Stimulated activated CD4-positive, alpha-beta T cell treated with anti-CD3 and anti-CD28 coated beads, Interleukin-4, amount 100 ng/mL, for 1 hour (primary cell): ENCODE results near the gene CMIP.
"Not testable (repeated sequence)": the region's sequence is repeated elsewhere in the genome, so short reads cannot be mapped to it uniquely, and the experiment has no call there.

Source experiments
- DNase-seq: peaks from one replicate; pipeline ENCODE4 v3.0.0-alpha.2; 2020

CMIP gene

GRCh38 chr16:81572386-81573144, 128.0 kb downstream of the CMIP start:
- DNase-seq: no peak

DNA sequence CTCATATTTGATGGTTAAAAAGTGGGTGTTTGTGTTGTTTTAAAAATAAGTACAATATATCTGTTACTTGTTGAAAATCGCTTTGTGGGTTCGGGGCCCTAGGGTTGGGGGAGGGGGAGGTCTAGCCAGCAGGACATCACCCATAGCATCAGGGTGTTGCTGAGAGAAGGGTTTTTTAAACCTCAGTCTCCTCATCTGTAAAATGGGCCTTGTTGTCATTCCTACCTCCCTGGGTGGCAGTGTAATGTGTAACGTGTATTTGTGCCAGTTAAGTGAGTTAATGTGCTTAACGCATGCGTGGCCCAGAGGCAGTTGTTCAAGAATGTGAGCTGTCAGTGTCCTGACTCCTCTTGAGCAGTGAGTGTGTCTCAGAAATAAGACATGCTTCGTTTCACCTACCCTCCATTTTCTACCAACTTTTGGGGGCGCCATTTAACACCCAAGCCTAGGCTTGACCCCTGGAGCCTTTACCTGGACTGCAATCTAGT, 129.0 kb downstream of the CMIP start:
- DNase-seq: no peak

DNA sequence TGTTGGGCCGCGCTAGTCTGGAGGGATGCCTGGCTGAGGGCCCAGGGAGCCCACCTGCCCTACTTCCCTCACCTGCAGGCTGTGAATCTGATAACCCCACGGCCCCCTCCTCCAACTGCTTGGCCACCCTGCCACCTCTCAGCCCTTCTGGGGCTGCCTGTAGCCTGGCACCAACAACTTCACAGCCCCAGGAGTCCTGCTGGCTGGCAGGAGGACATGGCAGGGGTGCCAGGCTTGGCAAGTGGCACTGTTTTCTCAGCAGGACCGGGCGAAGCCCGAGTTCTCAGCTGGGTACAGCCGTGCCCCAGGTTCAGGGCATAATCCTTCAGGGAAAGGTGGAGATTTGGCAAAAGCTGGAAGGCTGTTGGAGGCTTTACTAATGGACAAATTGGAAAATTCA, 129.6 kb downstream of the CMIP start:
- DNase-seq: no peak

DNA sequence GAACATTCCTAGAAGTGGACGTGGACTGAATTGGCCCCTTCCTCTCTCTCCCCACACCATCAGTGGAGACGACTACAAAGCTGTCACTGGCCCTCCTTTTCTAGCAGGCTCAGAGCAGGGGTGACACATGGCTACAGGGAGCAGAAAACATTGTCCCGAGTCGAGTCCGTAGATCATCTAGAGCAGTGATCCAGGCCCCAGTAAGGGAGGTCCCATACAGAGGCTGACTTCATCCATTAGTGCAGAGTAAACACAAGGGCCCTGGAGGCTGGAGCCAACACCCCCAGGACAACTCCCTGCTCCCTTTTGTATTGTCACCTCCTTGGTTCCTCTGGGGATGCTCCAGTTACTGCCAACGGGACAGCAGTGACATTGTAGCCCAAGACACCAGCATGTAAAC, 130.7 kb downstream of the CMIP start:
- DNase-seq: no peak

DNA sequence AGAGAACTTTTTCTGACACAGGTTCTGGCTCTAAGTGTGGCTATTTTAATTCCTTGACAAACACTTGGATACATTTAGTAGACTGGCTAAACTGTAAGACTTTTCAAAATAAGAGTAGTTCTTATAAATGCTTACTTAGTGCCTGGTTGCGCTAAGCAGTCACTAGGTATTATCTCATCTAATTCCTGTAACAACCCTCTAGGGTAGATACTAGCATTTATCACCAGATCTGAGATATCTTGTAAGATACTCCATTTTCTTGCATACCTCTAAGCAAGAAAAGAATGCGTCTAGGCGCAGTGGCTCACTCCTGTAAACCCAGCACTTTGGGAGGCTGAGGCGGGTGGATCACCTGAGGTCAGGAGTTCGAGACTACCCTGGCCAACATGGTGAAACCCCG, 131.2 kb downstream of the CMIP start:
- DNase-seq: no peak

GRCh38 chr16:81576696-81577095, 132.1 kb downstream of the CMIP start:
- DNase-seq: no peak

GRCh38 chr16:81577272-81577671, 132.7 kb downstream of the CMIP start:
- DNase-seq: not testable (repeated sequence)

GRCh38 chr16:81578076-81578475, 133.5 kb downstream of the CMIP start:
- no peak for DNase-seq

DNA sequence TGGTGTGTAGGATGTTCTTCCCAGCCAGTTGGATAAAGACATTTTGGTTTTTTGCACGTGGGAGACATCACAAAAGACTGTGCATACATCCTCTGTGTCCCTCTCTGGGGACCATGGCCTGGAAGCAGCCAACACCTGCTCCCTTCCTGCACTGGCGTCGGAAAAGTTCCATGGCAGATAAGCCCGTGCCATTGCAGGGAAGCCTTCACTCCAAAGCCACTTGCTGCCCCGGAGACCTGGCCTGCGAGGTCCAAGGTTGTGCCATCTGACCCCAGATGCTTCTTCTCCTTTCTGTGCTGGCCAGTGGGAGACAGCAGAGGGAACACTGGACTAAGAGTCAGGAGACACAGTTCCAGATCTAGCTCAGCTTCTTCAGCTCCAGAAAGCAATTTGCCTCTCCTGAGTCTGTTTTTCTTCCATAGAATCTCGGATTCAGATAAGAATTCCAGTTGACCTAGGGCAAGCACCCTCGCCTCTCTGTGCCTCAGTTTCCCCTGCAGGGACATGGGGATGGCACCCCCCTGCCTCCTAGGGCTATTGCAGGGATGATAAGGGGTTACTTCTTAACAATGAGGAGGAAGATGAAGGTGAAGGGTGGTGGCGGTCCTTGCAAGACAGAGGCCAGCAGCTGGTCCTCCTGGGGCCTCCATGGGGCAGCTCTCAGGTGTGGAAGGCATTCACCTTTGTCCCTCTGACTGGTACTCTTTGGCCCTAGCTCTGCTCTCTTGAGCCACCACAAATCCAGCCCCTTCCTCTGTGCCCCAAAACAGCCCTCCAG, 134.2 kb downstream of the CMIP start:
- no peak for DNase-seq

GRCh38 chr16:81581107-81581506, 136.5 kb downstream of the CMIP start:
- DNase-seq: no peak

GRCh38 chr16:81582655-81583441, 138.2 kb downstream of the CMIP start:
- DNase-seq: no peak

- DNase-seq: no peak
Measured at GRCh38 chr16:81583893-81584631, 139.5 kb downstream of the CMIP start.

- DNase-seq: no peak
Measured at GRCh38 chr16:81585785-81586184, 141.2 kb downstream of the CMIP start.

DNA sequence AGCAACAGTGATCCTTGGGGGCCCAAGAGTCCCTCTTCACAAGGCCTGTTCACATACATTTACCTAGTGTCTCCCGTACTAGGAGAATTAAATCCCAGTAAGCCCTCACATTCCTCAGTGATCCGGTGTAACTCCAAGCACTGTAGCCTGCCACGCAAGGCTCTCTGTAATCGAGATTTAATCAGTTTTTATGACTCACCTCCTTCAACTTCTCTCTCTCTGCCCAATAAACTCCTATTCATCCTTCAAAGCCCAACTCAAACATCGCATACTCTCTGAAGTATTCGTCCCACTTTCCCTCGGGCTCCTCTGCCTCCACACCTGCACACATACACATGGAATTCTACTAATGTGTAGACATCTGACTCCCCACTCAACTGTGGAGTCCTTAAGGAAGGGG, 141.8 kb downstream of the CMIP start:
- DNase-seq: no peak

GRCh38 chr16:81586977-81587625, 142.5 kb downstream of the CMIP start:
- DNase-seq: no peak

DNA sequence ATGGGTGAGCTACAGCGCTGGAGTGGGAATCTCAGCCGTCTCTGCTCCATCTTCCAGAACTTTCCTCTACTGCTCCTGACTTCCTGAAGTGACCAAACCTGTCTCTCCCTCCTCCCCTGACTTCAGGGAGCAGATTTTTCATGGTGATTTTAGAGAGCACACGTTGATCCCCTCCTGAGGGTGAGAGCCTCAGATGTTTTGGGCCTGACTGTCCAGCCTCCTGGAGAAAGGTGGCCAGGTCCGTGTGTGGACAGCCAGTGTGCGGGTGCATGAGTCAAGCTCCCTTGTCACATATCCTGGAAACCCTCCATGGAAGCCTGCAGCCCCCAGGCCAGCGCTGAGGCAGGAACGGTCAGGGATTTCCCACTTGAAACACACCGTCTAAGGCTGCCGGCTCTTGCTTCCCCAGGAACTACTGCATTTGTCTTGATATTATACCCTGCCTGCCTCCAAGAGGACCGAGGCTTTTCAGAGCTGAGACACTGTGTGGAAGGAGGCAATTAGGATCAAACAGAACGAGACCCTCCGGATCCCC, 143.1 kb downstream of the CMIP start:
- no peak for DNase-seq

- DNase-seq: no peak
Measured at GRCh38 chr16:81588326-81589081, 143.9 kb downstream of the CMIP start.

DNA sequence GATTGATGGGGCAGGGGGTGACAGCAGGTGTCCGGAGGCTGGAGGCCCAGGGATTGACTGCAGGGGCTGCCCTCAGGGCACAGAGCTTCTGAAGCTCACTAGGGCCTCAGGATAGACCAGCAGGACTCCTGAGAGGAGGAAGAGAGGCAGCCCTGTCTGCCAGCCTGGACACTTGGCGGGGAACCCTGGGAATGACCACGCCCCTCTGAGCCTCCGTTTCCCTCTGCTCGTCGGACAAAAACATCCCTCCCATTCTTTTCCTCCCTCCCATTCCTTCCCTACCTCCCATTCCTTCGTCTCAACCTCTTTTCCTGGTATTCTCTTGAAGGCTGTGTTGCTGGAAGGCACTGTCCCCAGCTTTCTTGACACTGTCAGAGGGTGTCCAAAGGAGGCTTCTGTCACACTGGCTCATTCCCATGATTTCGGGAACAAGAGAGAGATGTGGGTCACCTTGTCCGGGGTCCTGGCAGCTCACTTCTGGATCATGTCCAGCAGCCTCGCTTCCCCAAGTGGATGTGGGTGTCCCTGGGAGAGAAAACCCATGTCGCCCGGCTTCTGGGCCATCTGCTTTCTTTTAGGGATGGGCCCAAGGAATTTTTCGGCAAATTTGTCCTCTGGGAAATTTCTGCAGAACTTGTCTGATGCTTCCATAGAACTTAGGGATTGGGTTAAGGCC, 145.5 kb downstream of the CMIP start:
- no peak for DNase-seq

DNA sequence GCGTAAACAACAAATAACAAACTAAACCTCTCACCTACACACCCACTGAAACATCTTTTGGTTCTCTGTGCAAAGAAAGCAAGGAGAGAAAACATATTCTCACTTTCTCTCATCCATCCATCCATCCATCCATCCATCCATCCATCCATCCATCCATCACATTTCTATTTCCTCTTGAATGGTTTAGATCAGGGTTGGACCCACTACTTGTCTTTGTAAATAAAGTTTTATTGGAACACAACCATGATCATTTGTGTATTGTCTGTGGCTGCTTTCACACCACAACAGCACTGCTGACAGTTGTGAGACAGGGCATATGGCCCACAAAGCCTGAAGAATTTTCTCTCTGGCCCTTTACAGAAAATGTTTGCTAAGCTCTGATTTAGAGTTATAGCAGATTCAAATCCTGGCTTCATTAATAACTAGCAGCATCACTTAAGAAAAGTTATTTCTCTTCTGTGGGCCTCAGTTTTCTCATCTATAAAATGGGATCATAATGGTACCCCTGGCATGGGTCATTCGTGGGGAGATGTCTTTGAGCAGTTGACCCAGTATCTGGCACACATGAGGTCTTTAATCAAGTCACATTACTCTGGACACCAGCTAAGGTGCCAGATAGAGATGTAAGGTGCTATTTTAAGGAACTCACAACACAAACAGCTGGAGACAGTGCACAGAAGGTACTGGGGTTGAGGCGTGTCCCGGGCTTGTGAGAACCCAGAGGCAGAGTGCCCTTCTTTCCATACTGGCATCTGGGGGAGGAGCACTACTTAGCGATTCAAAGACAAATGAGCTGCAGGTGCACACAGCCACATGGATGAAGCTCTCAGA, 146.3 kb downstream of the CMIP start:
- DNase-seq: no peak

DNA sequence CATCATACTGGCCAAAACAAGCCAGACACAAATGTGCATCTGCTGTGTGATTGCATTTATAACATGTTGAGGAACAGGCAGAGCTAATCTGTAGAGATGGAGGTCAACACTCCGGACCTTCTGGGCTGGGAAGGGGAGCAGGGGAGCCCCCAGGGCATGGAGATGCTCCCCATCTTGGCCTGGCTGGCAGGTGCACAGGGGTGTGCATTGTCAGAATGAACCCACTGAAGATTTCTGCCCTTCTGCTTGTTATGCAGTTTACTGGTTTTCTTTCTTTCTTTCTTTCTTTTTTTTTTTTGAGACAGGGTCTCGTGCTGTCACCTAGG, 146.9 kb downstream of the CMIP start:
- no peak for DNase-seq
